PC-3 (cell line): ENCODE data around the gene R3HDM2. TPM values are rescaled to one million over a fixed set of nuclear protein-coding genes. Genes with fewer than 3 reads are reported as not detected.
"Not testable (repeated sequence)": the region's sequence is repeated elsewhere in the genome, so short reads cannot be mapped to it uniquely, and the experiment has no call there.

Experiments
- ATAC-seq: fragments of 200-7000 bp; cut with Tn5 transposase; 2 replicates; pipeline ENCODE4 v1.9.1; 2020; ENCODE audit warnings: mild to moderate bottlenecking, moderate library complexity
- BruUV-seq: library from RNA; stranded (reverse); fragments of 400-500 nt; replicated peaks from 2 replicates; lab custom pipeline; 2021; lab: Mats Ljungman, UMichigan
- CTCF ChIA-PET: fragments of 300-600 bp; sonication (Branson Sonifier 250); formaldehyde crosslinking; loops from one replicate; lab custom pipeline; 2022; ENCODE audit warnings: antibody characterized with exemption; lab: Charles Lee
- POLR2A ChIA-PET: fragments of 300-600 bp; sonication (Branson Sonifier 250); formaldehyde crosslinking; loops from one replicate; lab custom pipeline; 2022; ENCODE audit warnings: antibody characterized with exemption; ENCODE audit not compliant: unreplicated experiment; lab: Charles Lee
- DNase-seq: peaks from one replicate; pipeline ENCODE4 v3.0.0-alpha.2; 2015
- H2AFZ ChIP-seq: fragments of 300-600 bp; sonication (generic); 2 replicates; pipeline ENCODE4 v1.6.0; 2016; ENCODE audit warnings: antibody characterized with exemption, low read length
- H3F3A ChIP-seq: fragments of 300-600 bp; sonication (generic); one replicate; pipeline ENCODE4 v1.6.0; 2017; ENCODE audit warnings: antibody characterized with exemption, low read length, control low read depth, mild to moderate bottlenecking; ENCODE audit not compliant: unreplicated experiment
- H3K27ac ChIP-seq: fragments of 300-600 bp; sonication (generic); 2 replicates; pipeline ENCODE4 v1.5.1; 2016; ENCODE audit warnings: mild to moderate bottlenecking, low read length
- H3K27me3 ChIP-seq: fragments of 300-600 bp; sonication (generic); 2 replicates; pipeline ENCODE4 v1.6.1; 2016; ENCODE audit warnings: low read length, mixed read lengths
- H3K36me3 ChIP-seq: fragments of 300-600 bp; sonication (generic); 2 replicates; pipeline ENCODE4 v1.6.1; 2016; ENCODE audit warnings: low read depth, mixed run types, low read length, mixed read lengths
- H3K4me1 ChIP-seq: fragments of 300-600 bp; sonication (generic); 2 replicates; pipeline ENCODE4 v1.5.1; 2016; ENCODE audit warnings: low read length; ENCODE audit not compliant: insufficient read depth
- H3K4me2 ChIP-seq: fragments of 300-600 bp; sonication (generic); 2 replicates; pipeline ENCODE4 v1.6.0; 2016; ENCODE audit warnings: low read length
- H3K4me3 ChIP-seq: fragments of 300-600 bp; sonication (generic); 2 replicates; pipeline ENCODE4 v1.5.1; 2016; ENCODE audit warnings: mild to moderate bottlenecking, low read length, mixed read lengths
- H3K79me2 ChIP-seq: fragments of 300-600 bp; sonication (generic); 2 replicates; pipeline ENCODE4 v1.6.1; 2017; ENCODE audit warnings: low read length, mixed read lengths
- H3K9ac ChIP-seq: fragments of 300-600 bp; sonication (generic); 2 replicates; pipeline ENCODE4 v1.6.0; 2016; ENCODE audit warnings: mild to moderate bottlenecking, low read length
- H3K9me2 ChIP-seq: fragments of 300-600 bp; sonication (generic); replicated peaks from 2 replicates; pipeline ENCODE4 v1.6.1; 2016; ENCODE audit warnings: mixed run types, low read length, mixed read lengths
- H3K9me3 ChIP-seq: fragments of 300-600 bp; sonication (generic); 2 replicates; pipeline ENCODE4 v1.6.1; 2016; ENCODE audit warnings: low read length, mixed read lengths
- H4K20me1 ChIP-seq: fragments of 300-600 bp; sonication (generic); 2 replicates; pipeline ENCODE4 v1.6.1; 2016; ENCODE audit warnings: low read length, mixed read lengths
- CTCF ChIP-seq: fragments of 300-600 bp; sonication (generic); conservative IDR thresholded peaks from 2 replicates; pipeline ENCODE4 v1.5.1; 2017; ENCODE audit warnings: antibody characterized with exemption, low read depth, mild to moderate bottlenecking, low read length
- EZH2 ChIP-seq: fragments of 300-600 bp; sonication (generic); IDR thresholded peaks from one replicate; pipeline ENCODE4 v1.6.1; 2017; ENCODE audit warnings: antibody characterized with exemption, mild to moderate bottlenecking, low read length; ENCODE audit not compliant: unreplicated experiment
- EZH2phosphoT487 ChIP-seq: fragments of 300-600 bp; sonication (generic); IDR thresholded peaks from 2 replicates; pipeline ENCODE4 v1.6.1; 2018; ENCODE audit warnings: mild to moderate bottlenecking, antibody characterized with exemption, low read length, borderline replicate concordance
- intact Hi-C: fragments of 100-400 bp; cut with micrococcal nuclease; formaldehyde crosslinking; loops from 2 replicates; pipeline ENCODE4 v1.9.0; 2023
- total RNA-seq: library from RNA; depleted of rRNA; stranded (reverse); fragments of >200 nt; gene quantifications from 2 replicates; pipeline ENCODE4 v1.2.3, GENCODE V29; 2014

The R3HDM2 gene
- total RNA-seq, 1 experiment from 2014 or later: 14.0 TPM

- Histone ChIP-seq H3K27me3 (no peaks in the 10 kb centered on the region), H3K9me3 (no peaks in the 10 kb centered on the region), H2AFZ (no peak overlapping the region), H3K9ac (no peak overlapping the region), H3F3A (no peaks in the 10 kb centered on the region), H3K79me2 (no peaks in the 10 kb centered on the region), H3K4me3 (no peak overlapping the region), H3K4me2 (no peak overlapping the region), H3K4me1 (peaks cover 18% of the 10 kb centered on the region), H3K27ac (no peak overlapping the region), H4K20me1 (no peaks in the 10 kb centered on the region), H3K36me3 (no peaks in the 10 kb centered on the region), H3K9me2 (no peaks in the 10 kb centered on the region)
- TF ChIP-seq EZH2phosphoT487 (no peak), EZH2 (no peak), CTCF (no peak)
- BruUV-seq: no TSS peak
- ChIA-PET CTCF (interaction anchor here (1.5 kb wide), 1 partner anchor 10 kb away, joined by 4 read pairs; no protein-coding TSS in a partner anchor), POLR2A (no interaction called here)
- no peak for DNase-seq
- intact Hi-C loops: no loop called here
- no peak for ATAC-seq
Measured at GRCh38 chr12:57448669-57449068, 17.8 kb upstream of the R3HDM2 start.

GRCh38 chr12:57446292-57446960 lies 15.6 kb upstream of the R3HDM2 start:
- H3K4me3 ChIP-seq: no peak overlapping the region
- intact Hi-C loops: no loop called here
- H3K27ac ChIP-seq: no peak overlapping the region
- H3K9me3 ChIP-seq: no peaks in the 10 kb centered on the region
- no peak overlapping the region for H3K9ac ChIP-seq
- no peaks in the 10 kb centered on the region for H3K36me3 ChIP-seq
- no peak overlapping the region for H2AFZ ChIP-seq
- no peaks in the 10 kb centered on the region for H3K9me2 ChIP-seq
- peaks cover 4% of the 10 kb centered on the region; the same call in 1 of the 2 replicates for H3K4me1 ChIP-seq
- H3K4me2 ChIP-seq: no peak overlapping the region
- ATAC-seq (no peak), DNase-seq (no peak)
- H4K20me1 ChIP-seq: no peaks in the 10 kb centered on the region
- no TSS peak for BruUV-seq
- H3F3A ChIP-seq: no peaks in the 10 kb centered on the region
- CTCF ChIA-PET: no interaction called here
- POLR2A ChIA-PET: no interaction called here
- TF ChIP-seq EZH2phosphoT487: no peak
- TF ChIP-seq EZH2: no peak
- TF ChIP-seq CTCF: no peak
- no peaks in the 10 kb centered on the region for H3K27me3 ChIP-seq
- no peaks in the 10 kb centered on the region for H3K79me2 ChIP-seq

- no peak for TF ChIP-seq CTCF
- DNase-seq (no peak), ATAC-seq (no peak)
- BruUV-seq: no TSS peak
- CTCF ChIA-PET: interaction anchor here (0.6 kb wide), 1 partner anchor 168 kb away, joined by 7 read pairs; no protein-coding TSS in a partner anchor
- no peaks in the 10 kb centered on the region for H3F3A ChIP-seq
- H3K4me1 ChIP-seq: no peaks in the 10 kb centered on the region
- H3K4me2 ChIP-seq: no peak overlapping the region
- no peaks in the 10 kb centered on the region for H3K9me2 ChIP-seq
- intact Hi-C loops: no loop called here
- POLR2A ChIA-PET: interaction anchor here (0.5 kb wide), 1 partner anchor 316 kb away, joined by 3 read pairs; no protein-coding TSS in a partner anchor
- no peak overlapping the region for H3K4me3 ChIP-seq
- H3K9ac ChIP-seq: no peak overlapping the region
- no peaks in the 10 kb centered on the region for H3K27me3 ChIP-seq
- H3K79me2 ChIP-seq: no peaks in the 10 kb centered on the region
- H2AFZ ChIP-seq: no peak overlapping the region
- H4K20me1 ChIP-seq: no peaks in the 10 kb centered on the region
- no peaks in the 10 kb centered on the region for H3K36me3 ChIP-seq
- H3K9me3 ChIP-seq: no peaks in the 10 kb centered on the region
- H3K27ac ChIP-seq: no peak overlapping the region
Measured at GRCh38 chr12:57444744-57445143, 13.9 kb upstream of the R3HDM2 start.

GRCh38 chr12:57444337-57444736 lies 13.5 kb upstream of the R3HDM2 start:
- intact Hi-C loops, H2AFZ ChIP-seq: not testable (repeated sequence)

More at GRCh38 chr12:57444337-57444736, 13.5 kb upstream of the R3HDM2 start:
- DNase-seq, H3K79me2 ChIP-seq, ATAC-seq, H3F3A ChIP-seq, H3K4me1 ChIP-seq, H3K9me3 ChIP-seq, H3K9ac ChIP-seq, BruUV-seq, H3K27ac ChIP-seq, H3K4me2 ChIP-seq, H3K36me3 ChIP-seq, POLR2A ChIA-PET, H3K4me3 ChIP-seq, H3K9me2 ChIP-seq, H4K20me1 ChIP-seq, H3K27me3 ChIP-seq: not testable (repeated sequence)
- CTCF ChIA-PET: interaction anchor here (0.6 kb wide), 1 partner anchor 168 kb away, joined by 7 read pairs; no protein-coding TSS in a partner anchor
